ENCODE data around the gene ZNF419.
"Not testable (repeated sequence)": the region's sequence is repeated elsewhere in the genome, so short reads cannot be mapped to it uniquely, and the experiment has no call there.

ZNF419 gene

DNA sequence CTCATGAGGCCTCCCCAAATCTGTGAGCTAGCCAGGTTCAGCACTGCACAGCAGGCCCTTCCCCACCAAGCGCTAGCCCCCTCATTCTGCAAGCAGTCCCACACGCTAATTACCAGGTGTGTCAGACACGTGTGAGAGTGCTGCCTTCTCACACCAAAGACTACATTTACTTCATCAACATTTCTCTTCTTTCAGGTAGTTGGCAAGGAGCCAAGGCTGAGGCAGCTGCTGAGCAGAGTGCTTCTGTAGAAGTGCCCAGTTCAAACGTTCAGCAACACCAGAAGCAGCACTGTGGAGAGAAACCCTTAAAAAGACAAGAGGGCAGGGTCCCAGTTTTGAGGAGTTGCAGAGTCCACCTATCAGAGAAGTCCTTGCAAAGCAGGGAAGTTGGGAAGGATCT, 18.6 kb downstream of the ZNF419 start:
- H3K9me3 Mint-ChIP-seq: peaks cover 91% of the 10 kb centered on the region
- H3K27ac Mint-ChIP-seq: no peak overlapping the region
- no peak overlapping the region for H3K4me3 Mint-ChIP-seq
- peaks cover 3% of the 10 kb centered on the region for H3K27me3 Mint-ChIP-seq (ENCODE audit: low read depth, poor library complexity)
- no peak for DNase-seq
- TF ChIP-seq, protein P1, sequence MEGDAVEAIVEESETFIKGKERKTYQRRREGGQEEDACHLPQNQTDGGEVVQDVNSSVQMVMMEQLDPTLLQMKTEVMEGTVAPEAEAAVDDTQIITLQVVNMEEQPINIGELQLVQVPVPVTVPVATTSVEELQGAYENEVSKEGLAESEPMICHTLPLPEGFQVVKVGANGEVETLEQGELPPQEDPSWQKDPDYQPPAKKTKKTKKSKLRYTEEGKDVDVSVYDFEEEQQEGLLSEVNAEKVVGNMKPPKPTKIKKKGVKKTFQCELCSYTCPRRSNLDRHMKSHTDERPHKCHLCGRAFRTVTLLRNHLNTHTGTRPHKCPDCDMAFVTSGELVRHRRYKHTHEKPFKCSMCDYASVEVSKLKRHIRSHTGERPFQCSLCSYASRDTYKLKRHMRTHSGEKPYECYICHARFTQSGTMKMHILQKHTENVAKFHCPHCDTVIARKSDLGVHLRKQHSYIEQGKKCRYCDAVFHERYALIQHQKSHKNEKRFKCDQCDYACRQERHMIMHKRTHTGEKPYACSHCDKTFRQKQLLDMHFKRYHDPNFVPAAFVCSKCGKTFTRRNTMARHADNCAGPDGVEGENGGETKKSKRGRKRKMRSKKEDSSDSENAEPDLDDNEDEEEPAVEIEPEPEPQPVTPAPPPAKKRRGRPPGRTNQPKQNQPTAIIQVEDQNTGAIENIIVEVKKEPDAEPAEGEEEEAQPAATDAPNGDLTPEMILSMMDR (IDR thresholded peaks at IDR 0.05): no peak
- H3K36me3 Mint-ChIP-seq (ENCODE audit: low read depth): peaks cover 95% of the 10 kb centered on the region
- peaks cover 2% of the 10 kb centered on the region for H3K4me1 Mint-ChIP-seq

DNA sequence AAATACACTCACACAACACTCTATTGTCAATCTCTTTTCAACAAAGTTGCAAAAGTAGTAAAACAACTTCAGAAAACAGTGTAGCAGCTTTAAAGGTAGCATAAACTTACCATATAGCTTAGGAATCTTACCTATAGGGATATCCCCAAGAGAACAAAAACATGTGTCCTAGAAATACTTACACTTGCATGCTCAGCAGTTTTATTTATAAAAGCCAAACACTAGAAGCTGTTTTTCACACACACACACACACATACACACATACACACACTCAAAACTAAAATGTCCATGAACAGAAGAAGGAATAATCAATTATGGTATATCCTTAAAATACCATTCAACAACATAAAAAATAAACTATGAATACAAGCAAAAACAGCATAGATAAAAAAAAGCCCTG, 23.9 kb downstream of the ZNF419 start:
- H3K27me3 Mint-ChIP-seq (ENCODE audit: low read depth, poor library complexity): no peaks in the 10 kb centered on the region
- peaks cover 89% of the 10 kb centered on the region for H3K36me3 Mint-ChIP-seq (ENCODE audit: low read depth)
- peaks cover 87% of the 10 kb centered on the region for H3K9me3 Mint-ChIP-seq
- no peak for DNase-seq
- TF ChIP-seq, protein P1 (IDR thresholded peaks at IDR 0.05): no peak
- H3K4me1 Mint-ChIP-seq: no peaks in the 10 kb centered on the region
- no peak overlapping the region for H3K27ac Mint-ChIP-seq
- no peak overlapping the region for H3K4me3 Mint-ChIP-seq

DNA sequence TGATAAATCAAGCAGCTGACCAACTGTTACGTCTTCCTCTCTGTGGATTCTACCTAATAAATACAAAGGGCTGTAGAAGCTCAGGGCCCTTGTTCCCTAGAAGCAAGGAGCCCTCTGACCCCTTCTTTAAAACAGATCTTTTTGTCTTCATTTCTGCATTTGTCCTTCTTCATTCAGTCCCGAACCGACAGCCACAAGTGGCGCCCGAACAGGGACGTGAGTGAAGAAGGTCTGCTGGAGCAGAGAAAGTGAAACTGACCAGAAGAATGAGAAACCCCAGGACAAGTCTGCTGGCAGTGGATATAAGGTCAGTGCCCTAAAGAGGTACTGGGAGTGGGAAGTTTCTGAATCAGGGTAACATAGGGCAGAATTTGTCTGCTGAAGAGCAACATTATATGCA, 25.3 kb downstream of the ZNF419 start:
- peak; percentile 21 for DNase-seq
- peaks cover 86% of the 10 kb centered on the region for H3K36me3 Mint-ChIP-seq (ENCODE audit: low read depth)
- no peak overlapping the region for H3K27ac Mint-ChIP-seq
- peaks cover 82% of the 10 kb centered on the region for H3K9me3 Mint-ChIP-seq
- no peaks in the 10 kb centered on the region for H3K4me1 Mint-ChIP-seq
- no peaks in the 10 kb centered on the region for H3K27me3 Mint-ChIP-seq (ENCODE audit: low read depth, poor library complexity)
- no peak overlapping the region for H3K4me3 Mint-ChIP-seq
- TF ChIP-seq, protein P1 (IDR thresholded peaks at IDR 0.05): no peak

DNA sequence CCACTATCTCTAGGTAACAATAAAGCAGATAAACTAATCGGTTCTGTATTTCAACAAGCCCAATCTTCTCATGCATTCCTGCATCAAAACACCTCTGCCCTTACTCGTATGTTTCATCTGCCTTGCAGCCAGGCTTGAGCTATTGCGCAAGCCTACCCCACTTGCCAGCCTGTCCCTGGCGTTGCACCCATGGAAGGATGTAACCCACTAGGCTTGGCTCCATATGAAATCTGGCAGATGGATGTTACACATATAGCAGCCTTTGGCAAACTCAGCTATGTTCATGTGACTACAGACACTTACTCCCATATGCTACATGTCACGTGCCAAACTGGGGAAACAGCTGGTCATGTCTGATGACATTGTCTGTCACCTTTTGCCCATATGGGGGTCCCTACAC, 27.7 kb downstream of the ZNF419 start:
- H3K9me3 Mint-ChIP-seq: peaks cover 76% of the 10 kb centered on the region
- no peak overlapping the region for H3K27ac Mint-ChIP-seq
- no peak overlapping the region for H3K4me3 Mint-ChIP-seq

DNA sequence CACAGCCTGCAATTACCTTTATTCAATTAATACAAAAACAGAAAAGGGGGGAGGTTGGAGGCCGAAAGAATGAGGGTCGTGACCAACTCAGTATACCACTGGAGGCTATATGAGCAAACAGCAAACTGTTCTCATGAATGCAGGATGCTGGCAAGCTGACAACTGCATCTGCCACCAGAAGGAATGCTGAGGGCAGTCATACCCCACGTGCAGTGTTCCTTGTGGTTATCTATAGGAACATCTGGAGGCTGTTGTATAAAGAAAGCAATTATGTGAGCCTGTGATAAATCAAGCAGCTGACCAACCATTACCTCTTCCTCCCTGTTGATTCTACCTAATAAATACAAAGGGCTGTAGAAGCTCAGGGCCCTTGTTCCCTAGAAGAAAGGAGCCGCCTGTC, 30.5 kb downstream of the ZNF419 start:
- not testable (repeated sequence) for H3K4me1 Mint-ChIP-seq, H3K27ac Mint-ChIP-seq, H3K4me3 Mint-ChIP-seq, DNase-seq
- Mint-ChIP-seq H3K36me3 (ENCODE audit: low read depth) (peaks cover 49% of the 10 kb centered on the region), H3K27me3 (ENCODE audit: low read depth, poor library complexity) (peaks cover 10% of the 10 kb centered on the region), H3K9me3 (peaks cover 71% of the 10 kb centered on the region)

More for the DNA sequence above, 27.7 kb downstream of the ZNF419 start:
- DNase-seq: no peak
- Mint-ChIP-seq H3K4me1 (no peaks in the 10 kb centered on the region), H3K27me3 (ENCODE audit: low read depth, poor library complexity) (no peaks in the 10 kb centered on the region), H3K36me3 (ENCODE audit: low read depth) (peaks cover 66% of the 10 kb centered on the region)
- TF ChIP-seq, protein P1 (IDR thresholded peaks at IDR 0.05): no peak

DNA sequence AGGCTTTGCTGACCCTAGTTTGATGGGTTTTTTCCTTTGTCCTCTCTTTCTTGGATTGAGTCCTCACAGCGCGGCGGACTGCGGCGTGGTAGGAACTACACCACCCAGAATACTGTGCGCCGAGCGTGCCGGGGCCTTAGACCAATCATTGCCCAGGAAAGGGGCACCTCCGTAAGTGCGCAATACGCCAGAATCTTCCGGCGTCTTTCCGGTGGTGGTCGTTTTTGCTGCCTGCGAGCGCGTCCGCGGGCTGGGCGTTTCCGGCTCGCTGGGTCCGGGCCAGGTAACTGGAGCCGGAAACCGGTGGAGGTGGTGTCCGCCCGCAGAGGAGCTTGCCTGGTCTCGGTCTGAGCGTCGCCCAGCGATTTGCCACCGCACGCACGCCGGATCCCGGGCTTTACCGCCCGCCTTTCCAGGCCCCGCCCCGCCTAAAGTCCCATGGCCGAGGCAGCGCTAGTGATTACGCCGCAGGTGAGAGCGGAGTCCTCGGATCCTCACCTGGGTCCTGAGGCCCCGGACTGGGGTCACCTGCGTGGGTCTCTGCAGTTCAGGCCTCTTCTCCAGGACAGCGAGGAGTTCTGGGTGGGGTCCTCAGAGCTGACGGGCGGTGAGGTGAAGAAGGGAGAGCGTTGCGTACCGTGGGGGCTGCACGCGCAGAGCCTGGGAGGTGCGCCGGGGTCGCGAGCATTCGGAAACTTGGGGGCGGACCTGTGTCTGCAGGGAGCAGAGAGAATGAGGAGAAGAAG, 39.8 kb downstream of the ZNF419 start, which contains the start of gene ZNF549:
Gene ZNF549 (plus strand): TSS at position 221 of the 746 bp plus-strand sequence. CDS start 218 bp downstream, at position 439.
- H3K4me3 Mint-ChIP-seq: peak within 1 kb of the TSS; percentile 96
- DNase-seq: peak; percentile 84
- TF ChIP-seq, protein P1 (IDR thresholded peaks at IDR 0.05): no peak
- peak within 1 kb of the TSS; percentile 84 for H3K27ac Mint-ChIP-seq
- H3K9me3 Mint-ChIP-seq: peaks cover 91% of the 10 kb centered on the region
- H3K27me3 Mint-ChIP-seq (ENCODE audit: low read depth, poor library complexity): peaks cover 18% of the 10 kb centered on the region
- H3K36me3 Mint-ChIP-seq (ENCODE audit: low read depth): peaks cover 60% of the 10 kb centered on the region
- H3K4me1 Mint-ChIP-seq: peaks cover 16% of the 10 kb centered on the region

Measured in nephron progenitor cell (in vitro differentiated cells).